WTC11 (cell line): ENCODE results near the gene ATG101.

Experiments used
- CBFB ChIP-seq: sonication (generic); formaldehyde crosslinking; IDR thresholded peaks from 2 replicates; pipeline ENCODE4 v1.8.1; 2022; ENCODE audit warnings: mild to moderate bottlenecking, low read depth, missing genetic modification reagents
- CREB1 ChIP-seq: sonication (generic); formaldehyde crosslinking; IDR thresholded peaks from 2 replicates; pipeline ENCODE4 v1.8.0; 2023; ENCODE audit warnings: mild to moderate bottlenecking, missing genetic modification reagents
- ELF4 ChIP-seq: sonication (generic); formaldehyde crosslinking; IDR thresholded peaks from 2 replicates; pipeline ENCODE4 v1.8.1; 2022; ENCODE audit warnings: low read depth, mild to moderate bottlenecking, moderate library complexity, missing genetic modification reagents
- JAZF1 ChIP-seq: fragments of 250-450 bp; sonication (Bioruptor Pico); IDR thresholded peaks from 2 replicates; pipeline ENCODE4 v1.9.0; 2021; ENCODE audit warnings: moderate library complexity, mild to moderate bottlenecking, inconsistent platforms
- NR3C1 ChIP-seq: sonication (generic); formaldehyde crosslinking; conservative IDR thresholded peaks from 2 replicates; pipeline ENCODE4 v1.8.1; 2023; ENCODE audit warnings: low read depth, mild to moderate bottlenecking, missing genetic modification reagents
- ZNF219 ChIP-seq: sonication (generic); formaldehyde crosslinking; IDR thresholded peaks from 2 replicates; pipeline ENCODE4 v1.8.0; 2023; ENCODE audit warnings: missing genetic modification reagents, mild to moderate bottlenecking, borderline replicate concordance
- TF ChIP-seq, protein P1 (sequence below): fragments of 200-600 bp; IDR thresholded peaks from 2 replicates; pipeline ENCODE4 v1.8.0; 2022; ENCODE audit warnings: antibody characterized with exemption
- TF ChIP-seq, protein P2 (sequence below): sonication (generic); formaldehyde crosslinking; IDR thresholded peaks from 2 replicates; pipeline ENCODE4 v1.8.0; 2022; ENCODE audit warnings: mild to moderate bottlenecking, missing genetic modification reagents
- TF ChIP-seq, protein P3 (sequence below): sonication (generic); formaldehyde crosslinking; IDR thresholded peaks from 2 replicates; pipeline ENCODE4 v1.8.1; 2023; ENCODE audit warnings: mild to moderate bottlenecking, missing genetic modification reagents, borderline replicate concordance
- TF ChIP-seq, protein P4 (sequence below): sonication (generic); formaldehyde crosslinking; IDR thresholded peaks from 2 replicates; pipeline ENCODE4 v1.8.1; 2023; ENCODE audit warnings: mild to moderate bottlenecking, missing genetic modification reagents, moderate library complexity
- TF ChIP-seq, protein P5 (sequence below): sonication (generic); formaldehyde crosslinking; IDR thresholded peaks from 2 replicates; pipeline ENCODE4 v1.8.1; 2022; ENCODE audit warnings: low read depth, missing genetic modification reagents, borderline replicate concordance
- TF ChIP-seq, protein P6 (sequence below): sonication (generic); formaldehyde crosslinking; IDR thresholded peaks from 2 replicates; pipeline ENCODE4 v1.8.0; 2022; ENCODE audit warnings: missing genetic modification reagents
- TF ChIP-seq, protein P7 (sequence below): fragments of 250-450 bp; sonication (Bioruptor Pico); conservative IDR thresholded peaks from 2 replicates; pipeline ENCODE4 v1.9.0; 2021; ENCODE audit warnings: mild to moderate bottlenecking
- TF ChIP-seq, protein P8 (sequence below): sonication (generic); formaldehyde crosslinking; IDR thresholded peaks from 2 replicates; pipeline ENCODE4 v1.8.0; 2022; ENCODE audit warnings: mild to moderate bottlenecking, missing genetic modification reagents

DNA sequence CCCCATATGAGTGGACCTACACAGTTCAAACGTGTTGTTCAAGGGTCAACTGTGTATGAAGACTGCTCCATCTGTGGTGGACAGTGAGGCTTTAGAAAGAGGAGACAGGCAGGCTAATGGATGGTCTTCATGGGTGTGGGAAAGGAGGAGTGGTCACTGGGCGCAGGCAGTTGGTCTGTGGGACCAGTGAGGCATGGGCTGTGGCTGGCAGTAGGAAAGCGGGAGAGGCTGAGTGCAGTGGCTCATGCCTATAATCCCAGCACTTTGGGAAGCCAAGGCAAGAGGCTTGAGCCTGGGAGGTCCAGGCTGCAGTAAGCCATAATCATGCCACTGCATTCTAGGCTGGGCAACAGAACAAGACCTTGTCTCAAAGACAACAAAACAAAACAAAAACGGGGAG, 20.5 kb upstream of the ATG101 start:
- TF ChIP-seq ZNF219 (CRISPR knock-in tag), result no peak
- TF ChIP-seq, protein P1, sequence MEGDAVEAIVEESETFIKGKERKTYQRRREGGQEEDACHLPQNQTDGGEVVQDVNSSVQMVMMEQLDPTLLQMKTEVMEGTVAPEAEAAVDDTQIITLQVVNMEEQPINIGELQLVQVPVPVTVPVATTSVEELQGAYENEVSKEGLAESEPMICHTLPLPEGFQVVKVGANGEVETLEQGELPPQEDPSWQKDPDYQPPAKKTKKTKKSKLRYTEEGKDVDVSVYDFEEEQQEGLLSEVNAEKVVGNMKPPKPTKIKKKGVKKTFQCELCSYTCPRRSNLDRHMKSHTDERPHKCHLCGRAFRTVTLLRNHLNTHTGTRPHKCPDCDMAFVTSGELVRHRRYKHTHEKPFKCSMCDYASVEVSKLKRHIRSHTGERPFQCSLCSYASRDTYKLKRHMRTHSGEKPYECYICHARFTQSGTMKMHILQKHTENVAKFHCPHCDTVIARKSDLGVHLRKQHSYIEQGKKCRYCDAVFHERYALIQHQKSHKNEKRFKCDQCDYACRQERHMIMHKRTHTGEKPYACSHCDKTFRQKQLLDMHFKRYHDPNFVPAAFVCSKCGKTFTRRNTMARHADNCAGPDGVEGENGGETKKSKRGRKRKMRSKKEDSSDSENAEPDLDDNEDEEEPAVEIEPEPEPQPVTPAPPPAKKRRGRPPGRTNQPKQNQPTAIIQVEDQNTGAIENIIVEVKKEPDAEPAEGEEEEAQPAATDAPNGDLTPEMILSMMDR, result no peak
- TF ChIP-seq, protein P2, sequence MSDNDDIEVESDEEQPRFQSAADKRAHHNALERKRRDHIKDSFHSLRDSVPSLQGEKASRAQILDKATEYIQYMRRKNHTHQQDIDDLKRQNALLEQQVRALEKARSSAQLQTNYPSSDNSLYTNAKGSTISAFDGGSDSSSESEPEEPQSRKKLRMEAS, result no peak
- TF ChIP-seq JAZF1 (CRISPR knock-in tag), result no peak
- TF ChIP-seq, protein P3, sequence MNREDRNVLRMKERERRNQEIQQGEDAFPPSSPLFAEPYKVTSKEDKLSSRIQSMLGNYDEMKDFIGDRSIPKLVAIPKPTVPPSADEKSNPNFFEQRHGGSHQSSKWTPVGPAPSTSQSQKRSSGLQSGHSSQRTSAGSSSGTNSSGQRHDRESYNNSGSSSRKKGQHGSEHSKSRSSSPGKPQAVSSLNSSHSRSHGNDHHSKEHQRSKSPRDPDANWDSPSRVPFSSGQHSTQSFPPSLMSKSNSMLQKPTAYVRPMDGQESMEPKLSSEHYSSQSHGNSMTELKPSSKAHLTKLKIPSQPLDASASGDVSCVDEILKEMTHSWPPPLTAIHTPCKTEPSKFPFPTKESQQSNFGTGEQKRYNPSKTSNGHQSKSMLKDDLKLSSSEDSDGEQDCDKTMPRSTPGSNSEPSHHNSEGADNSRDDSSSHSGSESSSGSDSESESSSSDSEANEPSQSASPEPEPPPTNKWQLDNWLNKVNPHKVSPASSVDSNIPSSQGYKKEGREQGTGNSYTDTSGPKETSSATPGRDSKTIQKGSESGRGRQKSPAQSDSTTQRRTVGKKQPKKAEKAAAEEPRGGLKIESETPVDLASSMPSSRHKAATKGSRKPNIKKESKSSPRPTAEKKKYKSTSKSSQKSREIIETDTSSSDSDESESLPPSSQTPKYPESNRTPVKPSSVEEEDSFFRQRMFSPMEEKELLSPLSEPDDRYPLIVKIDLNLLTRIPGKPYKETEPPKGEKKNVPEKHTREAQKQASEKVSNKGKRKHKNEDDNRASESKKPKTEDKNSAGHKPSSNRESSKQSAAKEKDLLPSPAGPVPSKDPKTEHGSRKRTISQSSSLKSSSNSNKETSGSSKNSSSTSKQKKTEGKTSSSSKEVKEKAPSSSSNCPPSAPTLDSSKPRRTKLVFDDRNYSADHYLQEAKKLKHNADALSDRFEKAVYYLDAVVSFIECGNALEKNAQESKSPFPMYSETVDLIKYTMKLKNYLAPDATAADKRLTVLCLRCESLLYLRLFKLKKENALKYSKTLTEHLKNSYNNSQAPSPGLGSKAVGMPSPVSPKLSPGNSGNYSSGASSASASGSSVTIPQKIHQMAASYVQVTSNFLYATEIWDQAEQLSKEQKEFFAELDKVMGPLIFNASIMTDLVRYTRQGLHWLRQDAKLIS (CRISPR knock-in tag), result no peak
- TF ChIP-seq, protein P4, sequence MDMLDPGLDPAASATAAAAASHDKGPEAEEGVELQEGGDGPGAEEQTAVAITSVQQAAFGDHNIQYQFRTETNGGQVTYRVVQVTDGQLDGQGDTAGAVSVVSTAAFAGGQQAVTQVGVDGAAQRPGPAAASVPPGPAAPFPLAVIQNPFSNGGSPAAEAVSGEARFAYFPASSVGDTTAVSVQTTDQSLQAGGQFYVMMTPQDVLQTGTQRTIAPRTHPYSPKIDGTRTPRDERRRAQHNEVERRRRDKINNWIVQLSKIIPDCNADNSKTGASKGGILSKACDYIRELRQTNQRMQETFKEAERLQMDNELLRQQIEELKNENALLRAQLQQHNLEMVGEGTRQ (CRISPR knock-in tag), result no peak
- TF ChIP-seq NR3C1, result no peak
- no peak for TF ChIP-seq ELF4 (CRISPR knock-in tag)
- TF ChIP-seq CBFB (CRISPR knock-in tag), result no peak
- TF ChIP-seq, protein P5, sequence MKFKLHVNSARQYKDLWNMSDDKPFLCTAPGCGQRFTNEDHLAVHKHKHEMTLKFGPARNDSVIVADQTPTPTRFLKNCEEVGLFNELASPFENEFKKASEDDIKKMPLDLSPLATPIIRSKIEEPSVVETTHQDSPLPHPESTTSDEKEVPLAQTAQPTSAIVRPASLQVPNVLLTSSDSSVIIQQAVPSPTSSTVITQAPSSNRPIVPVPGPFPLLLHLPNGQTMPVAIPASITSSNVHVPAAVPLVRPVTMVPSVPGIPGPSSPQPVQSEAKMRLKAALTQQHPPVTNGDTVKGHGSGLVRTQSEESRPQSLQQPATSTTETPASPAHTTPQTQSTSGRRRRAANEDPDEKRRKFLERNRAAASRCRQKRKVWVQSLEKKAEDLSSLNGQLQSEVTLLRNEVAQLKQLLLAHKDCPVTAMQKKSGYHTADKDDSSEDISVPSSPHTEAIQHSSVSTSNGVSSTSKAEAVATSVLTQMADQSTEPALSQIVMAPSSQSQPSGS (CRISPR knock-in tag), result no peak
- no peak for TF ChIP-seq CREB1
- TF ChIP-seq, protein P6, sequence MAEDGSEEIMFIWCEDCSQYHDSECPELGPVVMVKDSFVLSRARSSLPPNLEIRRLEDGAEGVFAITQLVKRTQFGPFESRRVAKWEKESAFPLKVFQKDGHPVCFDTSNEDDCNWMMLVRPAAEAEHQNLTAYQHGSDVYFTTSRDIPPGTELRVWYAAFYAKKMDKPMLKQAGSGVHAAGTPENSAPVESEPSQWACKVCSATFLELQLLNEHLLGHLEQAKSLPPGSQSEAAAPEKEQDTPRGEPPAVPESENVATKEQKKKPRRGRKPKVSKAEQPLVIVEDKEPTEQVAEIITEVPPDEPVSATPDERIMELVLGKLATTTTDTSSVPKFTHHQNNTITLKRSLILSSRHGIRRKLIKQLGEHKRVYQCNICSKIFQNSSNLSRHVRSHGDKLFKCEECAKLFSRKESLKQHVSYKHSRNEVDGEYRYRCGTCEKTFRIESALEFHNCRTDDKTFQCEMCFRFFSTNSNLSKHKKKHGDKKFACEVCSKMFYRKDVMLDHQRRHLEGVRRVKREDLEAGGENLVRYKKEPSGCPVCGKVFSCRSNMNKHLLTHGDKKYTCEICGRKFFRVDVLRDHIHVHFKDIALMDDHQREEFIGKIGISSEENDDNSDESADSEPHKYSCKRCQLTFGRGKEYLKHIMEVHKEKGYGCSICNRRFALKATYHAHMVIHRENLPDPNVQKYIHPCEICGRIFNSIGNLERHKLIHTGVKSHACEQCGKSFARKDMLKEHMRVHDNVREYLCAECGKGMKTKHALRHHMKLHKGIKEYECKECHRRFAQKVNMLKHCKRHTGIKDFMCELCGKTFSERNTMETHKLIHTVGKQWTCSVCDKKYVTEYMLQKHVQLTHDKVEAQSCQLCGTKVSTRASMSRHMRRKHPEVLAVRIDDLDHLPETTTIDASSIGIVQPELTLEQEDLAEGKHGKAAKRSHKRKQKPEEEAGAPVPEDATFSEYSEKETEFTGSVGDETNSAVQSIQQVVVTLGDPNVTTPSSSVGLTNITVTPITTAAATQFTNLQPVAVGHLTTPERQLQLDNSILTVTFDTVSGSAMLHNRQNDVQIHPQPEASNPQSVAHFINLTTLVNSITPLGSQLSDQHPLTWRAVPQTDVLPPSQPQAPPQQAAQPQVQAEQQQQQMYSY (CRISPR knock-in tag), result no peak
- TF ChIP-seq, protein P7, sequence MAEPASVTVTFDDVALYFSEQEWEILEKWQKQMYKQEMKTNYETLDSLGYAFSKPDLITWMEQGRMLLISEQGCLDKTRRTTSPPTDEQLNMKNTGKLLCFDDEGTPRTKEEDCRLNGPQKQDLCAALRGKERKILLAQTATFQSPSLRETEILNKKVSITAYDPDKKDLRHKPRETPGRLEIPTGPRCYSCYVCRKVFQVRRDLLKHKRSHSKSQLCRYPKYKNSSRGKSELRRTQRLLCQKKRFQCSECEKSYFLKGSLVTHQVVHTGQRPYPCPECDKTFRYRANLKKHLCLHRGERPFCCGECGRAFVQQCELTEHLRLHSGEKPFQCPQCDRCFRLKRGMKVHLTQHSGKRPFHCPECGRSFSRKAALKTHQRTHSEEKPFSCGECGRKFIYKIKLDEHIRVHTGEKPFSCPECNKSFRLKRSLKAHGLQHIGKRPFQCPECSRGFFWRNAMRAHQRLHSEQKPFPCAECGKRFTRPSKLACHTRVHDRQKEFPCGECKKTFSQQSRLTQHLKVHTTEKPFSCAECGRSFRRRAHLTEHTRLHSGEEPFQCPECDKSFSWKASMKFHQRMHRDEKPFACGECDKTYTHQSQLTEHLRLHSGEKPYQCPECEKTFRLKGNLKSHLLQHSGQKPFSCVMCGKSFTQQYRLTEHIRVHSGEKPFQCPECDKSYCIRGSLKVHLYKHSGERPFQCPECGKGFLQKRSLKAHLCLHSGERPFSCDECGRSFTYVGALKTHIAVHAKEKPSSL (CRISPR knock-in tag), result no peak
- TF ChIP-seq, protein P8, sequence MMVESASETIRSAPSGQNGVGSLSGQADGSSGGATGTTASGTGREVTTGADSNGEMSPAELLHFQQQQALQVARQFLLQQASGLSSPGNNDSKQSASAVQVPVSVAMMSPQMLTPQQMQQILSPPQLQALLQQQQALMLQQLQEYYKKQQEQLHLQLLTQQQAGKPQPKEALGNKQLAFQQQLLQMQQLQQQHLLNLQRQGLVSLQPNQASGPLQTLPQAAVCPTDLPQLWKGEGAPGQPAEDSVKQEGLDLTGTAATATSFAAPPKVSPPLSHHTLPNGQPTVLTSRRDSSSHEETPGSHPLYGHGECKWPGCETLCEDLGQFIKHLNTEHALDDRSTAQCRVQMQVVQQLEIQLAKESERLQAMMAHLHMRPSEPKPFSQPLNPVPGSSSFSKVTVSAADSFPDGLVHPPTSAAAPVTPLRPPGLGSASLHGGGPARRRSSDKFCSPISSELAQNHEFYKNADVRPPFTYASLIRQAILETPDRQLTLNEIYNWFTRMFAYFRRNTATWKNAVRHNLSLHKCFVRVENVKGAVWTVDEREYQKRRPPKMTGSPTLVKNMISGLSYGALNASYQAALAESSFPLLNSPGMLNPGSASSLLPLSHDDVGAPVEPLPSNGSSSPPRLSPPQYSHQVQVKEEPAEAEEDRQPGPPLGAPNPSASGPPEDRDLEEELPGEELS, result no peak
